Measurements from ENCODE around the gene LAMTOR1.
"Not testable (repeated sequence)": the region's sequence is repeated elsewhere in the genome, so short reads cannot be mapped to it uniquely, and the experiment has no call there.

The LAMTOR1 gene
- total RNA-seq: 19.8 to 28.1 (median 26.1) reads per million in 4 donors

DNA sequence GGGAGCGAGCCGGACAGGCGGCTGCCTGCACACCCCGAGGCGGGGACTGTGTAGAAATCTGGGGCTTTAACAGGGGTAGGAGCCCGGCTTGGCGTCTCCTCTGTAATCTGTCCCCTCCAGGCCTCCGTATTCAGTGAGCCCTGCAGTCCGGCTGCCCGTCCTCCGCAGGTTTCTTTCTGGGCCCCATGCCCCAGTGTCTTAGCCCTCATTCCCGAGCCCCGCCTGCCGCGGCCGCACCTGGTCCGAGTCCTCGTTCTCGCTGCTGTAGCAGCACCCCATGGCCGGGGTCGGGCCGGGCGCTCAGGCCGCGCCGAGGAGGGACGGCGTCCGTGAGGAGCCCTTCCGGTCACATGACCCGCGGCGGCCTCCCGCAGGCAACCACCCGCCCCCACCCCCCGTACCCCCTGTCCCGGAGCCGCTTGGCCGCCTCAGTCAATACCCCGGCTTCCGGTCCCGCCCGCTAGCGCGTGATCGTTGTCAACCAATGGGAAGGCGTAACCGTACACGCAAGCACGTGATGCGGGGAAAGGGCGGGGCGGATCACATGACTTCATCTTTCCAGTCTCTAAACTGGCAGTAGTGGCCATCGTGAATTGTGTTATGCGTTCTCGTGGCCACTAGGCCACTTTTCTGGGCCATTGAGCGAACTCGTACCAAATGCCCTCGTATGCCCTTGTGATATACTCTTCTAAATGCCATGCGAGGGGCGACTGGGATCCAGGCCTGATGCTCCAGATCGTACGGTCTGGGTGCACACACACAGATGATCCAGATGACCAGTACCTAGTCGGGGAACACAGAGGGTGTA is at the start of gene LAMTOR1:
Gene LAMTOR1, minus strand, starts transcription at position 352 of the 808 bp plus-strand sequence. Its CDS starts 73 bp downstream, at position 279.
- peak; percentile 93 to 98 (median 96) for DNase-seq

- no peak for DNase-seq
These were observed 47.8 kb upstream of the LAMTOR1 start for GRCh38 chr11:72150882-72151281.

- no peak for DNase-seq
These were observed 43.5 kb upstream of the LAMTOR1 start for GRCh38 chr11:72146625-72147024.

GRCh38 chr11:72144807-72145565 is 41.9 kb upstream of the LAMTOR1 start:
- DNase-seq: no peak

DNA sequence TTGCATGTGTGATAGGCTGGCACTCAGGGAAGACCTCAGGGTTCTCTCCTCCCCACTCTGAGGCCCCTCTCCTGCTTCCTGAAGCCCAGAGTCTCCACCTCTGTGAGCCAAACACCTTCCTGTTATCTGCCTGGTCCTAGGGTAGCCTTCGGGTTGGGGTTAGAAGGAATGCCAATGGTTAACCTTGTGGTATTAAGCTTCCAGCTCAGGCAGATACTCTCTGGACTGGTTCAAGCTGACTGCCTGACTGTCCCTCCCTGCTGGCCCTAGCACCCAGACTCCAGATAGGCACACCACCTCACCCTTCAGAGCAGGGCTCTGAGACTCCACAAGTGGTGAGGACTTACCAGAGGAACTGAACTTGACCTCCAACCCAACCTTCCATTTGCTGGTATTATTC is 39.4 kb upstream of the LAMTOR1 start:
- not testable (repeated sequence) for DNase-seq

DNA sequence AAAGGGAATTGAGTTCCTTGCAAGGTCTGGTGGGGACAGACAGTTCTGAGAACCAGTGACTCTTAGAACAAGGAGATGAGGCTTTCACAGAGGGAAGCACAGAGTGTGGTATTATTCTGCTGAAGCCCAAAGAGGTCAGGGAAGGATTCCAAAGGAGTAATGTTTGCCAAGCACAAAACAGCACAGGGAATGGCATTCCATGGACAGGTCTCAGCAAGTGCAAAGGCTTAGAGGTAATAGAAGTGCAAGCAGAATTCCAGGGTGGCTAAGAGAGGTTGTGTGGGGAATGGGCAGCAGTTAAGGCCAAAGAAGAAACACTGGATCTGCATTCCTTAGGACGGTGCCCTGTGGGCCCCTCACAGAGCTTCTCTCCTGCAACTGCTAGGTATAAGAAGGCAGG is 39.0 kb upstream of the LAMTOR1 start:
- DNase-seq: not testable (repeated sequence)

GRCh38 chr11:72141066-72141465 is 38.0 kb upstream of the LAMTOR1 start:
- peak in 1 of 5 donors; percentile 58 for DNase-seq

- no peak for DNase-seq
These were observed 37.6 kb upstream of the LAMTOR1 start for GRCh38 chr11:72140661-72141060.

DNA sequence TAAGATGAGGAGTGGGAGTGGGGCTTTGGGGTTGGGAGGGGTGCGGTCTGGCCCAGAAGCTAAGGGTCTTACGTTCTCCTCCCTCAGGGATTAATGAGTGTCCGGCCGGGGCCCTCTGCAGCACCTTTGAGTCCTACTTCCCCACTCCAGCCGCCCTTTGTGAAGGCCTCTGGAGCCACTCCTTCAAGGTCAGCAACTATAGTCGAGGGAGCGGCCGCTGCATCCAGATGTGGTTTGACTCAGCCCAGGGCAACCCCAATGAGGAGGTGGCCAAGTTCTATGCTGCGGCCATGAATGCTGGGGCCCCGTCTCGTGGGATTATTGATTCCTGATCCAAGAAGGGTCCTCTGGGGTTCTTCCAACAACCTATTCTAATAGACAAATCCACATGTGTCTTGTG is 36.4 kb upstream of the LAMTOR1 start:
- DNase-seq: no peak

GRCh38 chr11:72138821-72139390 is 35.8 kb upstream of the LAMTOR1 start:
- no peak for DNase-seq

DNA sequence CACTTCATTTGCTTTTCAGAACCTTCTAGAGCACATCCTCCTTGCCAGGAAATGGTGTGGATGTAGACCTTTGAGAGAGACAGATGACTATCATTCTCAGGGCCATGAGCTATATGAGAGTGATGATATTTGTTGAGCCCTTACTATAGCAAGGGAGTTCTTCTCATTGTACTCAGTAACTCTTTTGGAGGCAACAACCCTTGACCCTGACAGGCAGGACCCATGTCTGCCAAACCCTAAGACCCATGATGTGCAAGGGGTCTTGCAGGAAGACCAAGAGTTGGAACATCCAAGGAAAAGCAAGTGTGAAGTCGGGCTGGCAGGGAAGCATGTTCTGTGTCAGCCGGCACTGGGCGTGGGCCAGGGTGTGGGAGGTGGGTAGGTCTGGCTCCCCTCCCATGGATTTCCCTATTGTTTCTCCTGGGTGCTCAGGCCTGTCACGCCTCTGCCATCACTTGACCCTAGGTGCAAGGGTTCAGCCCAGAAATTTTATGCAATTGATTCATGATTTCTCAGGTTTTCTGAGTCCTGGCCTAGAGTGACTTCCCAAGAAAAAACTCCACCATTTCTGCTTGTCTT is 33.7 kb upstream of the LAMTOR1 start:
- DNase-seq: peak in 1 of 5 donors; percentile 7

DNA sequence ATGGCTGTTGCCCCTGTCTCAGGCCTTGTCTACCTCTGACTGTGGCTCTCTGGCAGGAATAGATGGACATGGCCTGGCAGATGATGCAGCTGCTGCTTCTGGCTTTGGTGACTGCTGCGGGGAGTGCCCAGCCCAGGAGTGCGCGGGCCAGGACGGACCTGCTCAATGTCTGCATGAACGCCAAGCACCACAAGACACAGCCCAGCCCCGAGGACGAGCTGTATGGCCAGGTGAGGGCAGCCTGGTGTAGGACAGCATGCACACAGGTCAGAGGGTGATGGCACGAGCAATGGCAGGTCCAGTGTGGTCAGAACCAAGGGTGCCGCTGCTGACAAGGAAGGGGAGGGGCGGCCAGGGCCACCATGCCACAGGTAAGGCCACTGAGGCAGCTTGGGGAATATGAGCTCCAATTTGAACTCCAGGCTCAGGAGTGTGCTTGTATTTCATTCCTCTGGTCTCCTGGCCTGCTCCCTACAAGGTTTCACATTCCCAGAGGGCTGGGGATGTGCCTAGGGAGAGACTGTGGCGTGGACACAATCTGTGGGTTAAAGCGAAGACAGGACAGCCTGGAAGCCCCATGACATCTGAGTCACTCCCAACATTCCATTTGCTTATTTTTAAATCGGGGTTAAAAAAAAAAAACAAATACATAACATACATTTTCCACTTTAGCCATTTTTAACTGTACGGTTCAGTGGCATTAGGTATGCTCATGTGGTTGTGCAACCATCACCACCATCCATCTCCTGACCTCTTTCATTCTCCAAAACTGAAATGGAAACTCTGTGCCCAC is 33.0 kb upstream of the LAMTOR1 start:
- no peak for DNase-seq

GRCh38 chr11:72135473-72135872 is 32.4 kb upstream of the LAMTOR1 start, which contains the start of gene FOLR3:
Gene FOLR3 (plus strand): TSS chr11:72135725. CDS start chr11:72135953, 228 bp downstream.
- not testable (repeated sequence) for DNase-seq

- no peak for DNase-seq
These were observed 29.5 kb upstream of the LAMTOR1 start for GRCh38 chr11:72132646-72133045.

DNA sequence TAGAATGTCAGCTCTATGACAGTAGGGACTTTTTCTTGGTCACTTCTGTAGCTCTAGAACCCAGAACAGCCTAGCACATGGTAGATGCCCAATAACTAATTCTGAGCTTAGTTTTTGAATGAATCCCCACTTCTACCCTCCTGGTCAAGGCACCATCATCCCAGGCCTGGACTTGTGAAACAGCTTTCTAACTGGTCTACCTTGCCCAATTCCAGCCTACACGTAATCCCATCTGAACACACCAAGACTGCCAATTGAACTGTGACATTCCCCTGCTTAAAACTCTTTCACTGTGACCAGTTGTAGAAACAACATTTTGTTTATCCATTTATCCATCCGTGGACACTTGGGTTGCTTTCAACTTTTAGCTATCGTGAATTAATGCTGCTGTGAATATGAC is 26.3 kb upstream of the LAMTOR1 start:
- no peak for DNase-seq

- no peak for DNase-seq
These were observed 24.8 kb upstream of the LAMTOR1 start for GRCh38 chr11:72127923-72128322.

GRCh38 chr11:72125956-72126355 is 22.9 kb upstream of the LAMTOR1 start:
- no peak for DNase-seq

DNA sequence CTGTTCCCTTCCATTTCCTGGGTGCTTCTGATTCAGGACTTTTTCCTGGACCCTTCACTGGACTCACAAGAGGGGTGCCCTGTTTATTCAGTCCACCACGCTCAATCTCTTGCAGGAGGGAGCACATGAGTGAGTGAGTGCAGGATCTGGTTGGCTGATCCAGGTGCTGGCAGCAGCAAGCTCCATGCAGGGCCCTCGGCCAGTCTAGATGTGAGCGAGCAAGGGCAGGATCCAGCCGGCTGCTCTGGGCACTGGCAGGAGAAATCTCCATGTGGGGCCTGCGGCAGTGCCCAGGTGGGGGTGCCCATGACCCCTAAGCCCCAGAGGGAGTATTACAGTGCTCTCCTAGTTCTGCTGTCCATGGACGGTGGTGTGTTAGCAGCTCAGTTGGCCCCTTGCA is 20.9 kb upstream of the LAMTOR1 start:
- DNase-seq: no peak

- no peak for DNase-seq
These were observed 20.1 kb upstream of the LAMTOR1 start for GRCh38 chr11:72123117-72123653.

DNA sequence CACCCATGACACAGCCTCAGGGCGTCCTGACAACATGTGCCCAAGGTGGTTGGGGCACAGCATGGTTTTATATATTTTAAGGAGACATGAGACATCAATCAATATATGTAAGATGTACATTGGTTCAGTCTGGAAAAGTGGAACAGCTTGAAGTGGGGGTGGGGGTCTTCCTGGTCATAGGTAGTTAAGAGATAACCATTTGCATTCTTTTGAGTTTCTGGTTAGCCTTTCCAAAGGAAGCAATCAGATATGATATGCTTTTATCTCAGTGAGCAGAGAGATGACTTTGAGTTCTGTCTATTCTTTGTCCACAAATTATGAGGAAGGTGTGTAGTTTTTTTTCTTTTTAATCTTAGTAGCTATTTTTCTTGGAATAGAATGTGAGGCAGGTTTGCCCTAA is 19.5 kb upstream of the LAMTOR1 start:
- no peak for DNase-seq

DNA sequence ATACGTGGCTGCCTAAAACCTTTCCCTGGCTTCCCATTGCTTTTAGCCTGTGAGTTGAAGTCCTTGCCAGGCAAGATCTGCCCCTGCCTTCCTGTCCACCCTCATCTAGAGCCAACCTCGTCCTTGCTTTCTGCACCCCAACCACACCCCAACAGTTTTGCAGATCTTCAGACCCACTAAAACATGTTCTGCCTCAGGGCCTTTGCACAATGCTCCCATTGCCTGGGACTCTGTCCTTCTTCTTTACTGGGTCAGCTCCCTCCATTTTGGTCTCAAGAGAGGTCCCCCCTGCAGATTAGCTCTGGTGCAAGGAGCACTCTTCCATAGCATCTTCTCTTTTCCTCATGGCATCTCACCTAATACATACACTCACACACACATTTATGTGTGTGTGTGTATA is 17.8 kb upstream of the LAMTOR1 start:
- no peak for DNase-seq

DNA sequence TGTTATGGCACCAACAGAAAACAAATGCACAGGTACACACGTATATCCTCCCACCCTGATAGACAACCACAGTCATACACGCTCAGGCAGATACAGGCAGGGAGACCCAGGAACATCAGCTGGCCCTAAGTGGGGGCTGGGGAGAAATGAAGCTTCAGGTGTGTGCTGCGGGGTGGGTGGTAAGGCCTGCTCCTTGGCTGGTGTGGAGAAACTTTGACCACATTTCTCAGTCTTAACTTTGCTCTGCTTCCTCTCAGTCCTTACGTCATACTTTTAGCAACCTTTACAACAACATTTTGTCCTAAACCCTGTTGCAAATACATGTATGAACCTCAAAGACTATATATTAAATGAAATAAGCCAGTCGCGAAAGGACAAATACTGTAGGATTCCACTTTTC is 16.1 kb upstream of the LAMTOR1 start:
- DNase-seq: no peak
